ENCODE results near the gene ASMTL.
A peak's percentile ranks its signal among the peaks of the same experiment; 100 is the strongest.
"Not testable (repeated sequence)": the region's sequence is repeated elsewhere in the genome, so short reads cannot be mapped to it uniquely, and the experiment has no call there.

Gene ASMTL

DNA sequence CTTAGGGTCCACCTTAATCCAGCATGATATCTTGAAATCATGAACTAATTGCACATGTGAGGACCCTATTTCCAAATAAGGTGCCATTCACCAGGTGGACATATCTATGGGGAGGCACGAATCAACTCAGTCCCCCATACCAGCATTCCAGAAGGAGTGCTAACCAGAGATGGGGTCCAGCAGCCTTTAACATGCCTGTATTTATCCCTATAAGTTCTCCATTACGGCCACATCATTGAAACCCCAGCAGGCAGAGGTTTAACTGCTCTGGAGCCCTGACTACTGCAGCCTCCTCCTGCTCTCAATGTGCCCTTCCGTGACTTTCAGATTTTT, 3.2 kb upstream of the ASMTL start:
- Mint-ChIP-seq H3K4me1 (peaks cover 12 to 30% of the 10 kb centered on the region in 2 donors), H3K36me3 (peaks cover 0 to 2% of the 10 kb centered on the region in 2 donors), H3K27me3 (no peaks in the 10 kb centered on the region), H3K27ac (no peak overlapping the region), H3K4me3 (no peak overlapping the region), H3K9me3 (no peaks in the 10 kb centered on the region)
- DNase-seq (no peak), ATAC-seq (replicated peaks) (no peak)

DNA sequence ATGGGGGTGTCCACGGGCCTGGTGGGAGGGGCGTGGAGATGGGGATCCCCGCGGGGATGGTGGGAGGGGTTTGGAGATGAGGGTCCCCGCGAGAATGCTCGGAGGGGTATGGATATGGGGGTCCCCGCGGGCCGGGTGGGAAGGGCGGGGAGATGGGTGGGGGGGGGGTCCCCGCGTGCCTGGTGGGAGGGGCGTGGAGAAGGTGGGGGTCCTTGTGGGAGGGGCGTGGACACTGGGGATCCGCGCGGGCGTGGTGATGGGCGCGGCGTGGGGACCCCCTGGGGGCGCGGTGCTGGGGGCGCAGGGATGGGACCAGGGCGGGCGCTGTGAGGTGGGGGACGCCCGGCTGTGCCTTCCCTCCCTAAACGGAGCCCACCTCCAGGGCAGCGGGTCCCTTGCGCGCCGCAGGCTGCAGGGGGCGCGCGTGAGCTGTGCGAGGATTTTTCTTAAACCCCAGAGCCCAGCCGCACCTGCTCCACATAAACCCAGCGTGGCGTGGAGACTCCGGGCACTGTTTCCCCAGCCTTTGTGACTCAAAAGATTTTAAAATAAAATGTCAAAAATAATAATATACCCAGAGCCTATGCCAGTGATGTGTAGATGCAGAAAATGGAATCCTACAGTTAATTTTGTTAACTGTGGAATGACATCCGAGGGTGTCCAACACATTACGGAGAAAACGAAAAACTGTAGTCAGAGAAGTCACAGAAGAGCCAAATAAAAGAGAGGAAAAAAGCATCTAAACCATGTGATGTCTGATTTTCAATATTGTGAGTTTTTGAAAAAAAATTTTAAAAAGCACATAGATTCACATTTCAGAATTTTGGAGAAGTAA, 1.5 kb upstream of the ASMTL start:
- ATAC-seq (replicated peaks) (peak; percentile 51 to 62), DNase-seq (peak; percentile 90)
- Mint-ChIP-seq H3K4me3 (peak overlapping the region; percentile 63 to 66), H3K36me3 (peaks cover 11% of the 10 kb centered on the region in 2 donors), H3K9me3 (peaks cover 7 to 9% of the 10 kb centered on the region in 2 donors), H3K4me1 (peaks cover 24 to 46% of the 10 kb centered on the region in 2 donors), H3K27me3 (no peaks in the 10 kb centered on the region), H3K27ac (peak overlapping the region; percentile 33)

DNA sequence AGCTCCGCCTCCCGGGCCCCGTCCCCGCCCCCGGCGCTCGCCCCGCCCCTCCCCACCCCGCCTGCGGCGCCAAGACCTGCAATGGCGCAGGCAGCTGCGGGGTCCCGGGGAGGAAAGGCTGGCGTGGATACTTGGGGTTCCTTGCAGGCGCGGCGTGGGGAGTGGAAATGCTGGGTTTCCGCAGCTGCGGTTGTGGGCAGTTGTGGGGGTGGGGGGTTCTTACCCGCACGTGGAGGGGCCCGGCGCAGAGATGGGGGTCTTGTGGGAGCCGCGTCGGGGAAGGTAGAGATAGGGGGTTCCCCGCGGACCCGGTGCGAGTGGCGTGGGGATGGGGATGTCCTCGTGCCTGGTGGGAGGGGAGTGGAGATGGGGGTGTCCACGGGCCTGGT, 680 bp upstream of the ASMTL start:
- DNase-seq (no peak), ATAC-seq (replicated peaks) (peak; percentile 26 to 53)
- Mint-ChIP-seq H3K27me3 (no peaks in the 10 kb centered on the region), H3K27ac (peak overlapping the region; percentile 98), H3K36me3 (peaks cover 18 to 19% of the 10 kb centered on the region in 2 donors), H3K9me3 (peaks cover 15 to 17% of the 10 kb centered on the region in 2 donors), H3K4me3 (peak overlapping the region; percentile 87 to 89), H3K4me1 (peaks cover 31 to 53% of the 10 kb centered on the region in 2 donors)

DNA sequence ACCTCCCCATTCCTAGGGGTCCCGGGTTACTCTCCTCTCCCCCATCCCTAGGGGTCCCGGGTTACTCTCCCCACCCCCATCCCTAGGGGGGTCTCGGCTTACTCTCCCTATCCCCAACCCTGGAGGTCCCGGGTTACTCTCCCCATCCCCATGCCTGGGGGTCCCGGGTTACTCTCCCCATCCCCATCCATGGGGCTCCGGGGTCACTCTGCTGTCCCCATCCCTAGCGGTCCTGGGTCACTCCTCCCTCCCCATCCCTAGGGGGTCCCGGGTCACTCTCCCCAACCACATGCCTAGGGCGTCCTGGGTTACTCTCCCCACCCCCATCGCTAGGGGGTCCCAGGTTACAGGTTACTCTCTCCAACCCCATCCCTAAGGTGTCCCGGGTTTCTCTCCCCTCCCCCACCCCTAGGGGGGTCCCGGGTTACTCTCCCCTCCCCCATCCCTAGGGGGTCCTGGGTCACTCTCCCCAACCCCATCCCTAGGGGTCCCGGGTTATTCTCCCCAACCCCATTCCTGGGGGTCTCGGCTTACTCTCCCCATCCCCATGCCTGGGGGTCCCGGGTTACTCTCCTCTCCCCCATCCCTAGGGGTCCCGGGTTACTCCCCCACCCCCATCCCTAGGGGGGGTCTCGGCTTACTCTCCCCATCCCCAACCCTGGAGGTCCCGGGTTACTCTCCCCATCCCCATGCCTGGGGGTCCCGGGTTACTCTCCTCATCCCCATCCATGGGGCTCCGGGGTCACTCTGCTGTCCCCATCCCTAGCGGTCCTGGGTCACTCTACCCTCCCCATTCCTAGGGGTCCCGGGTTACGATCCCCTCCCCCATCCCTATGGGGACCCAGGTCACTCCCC, 821 bp downstream of the ASMTL start:
- ATAC-seq (replicated peaks), result no peak
- Mint-ChIP-seq H3K9me3 (peaks cover 21 to 32% of the 10 kb centered on the region in 2 donors), H3K4me1 (peaks cover 46 to 68% of the 10 kb centered on the region in 2 donors), H3K4me3 (peak overlapping the region; percentile 73 to 89), H3K36me3 (peaks cover 32 to 34% of the 10 kb centered on the region in 2 donors), H3K27ac (peak overlapping the region; percentile 97), H3K27me3 (no peaks in the 10 kb centered on the region)
- peak; percentile 39 for DNase-seq

DNA sequence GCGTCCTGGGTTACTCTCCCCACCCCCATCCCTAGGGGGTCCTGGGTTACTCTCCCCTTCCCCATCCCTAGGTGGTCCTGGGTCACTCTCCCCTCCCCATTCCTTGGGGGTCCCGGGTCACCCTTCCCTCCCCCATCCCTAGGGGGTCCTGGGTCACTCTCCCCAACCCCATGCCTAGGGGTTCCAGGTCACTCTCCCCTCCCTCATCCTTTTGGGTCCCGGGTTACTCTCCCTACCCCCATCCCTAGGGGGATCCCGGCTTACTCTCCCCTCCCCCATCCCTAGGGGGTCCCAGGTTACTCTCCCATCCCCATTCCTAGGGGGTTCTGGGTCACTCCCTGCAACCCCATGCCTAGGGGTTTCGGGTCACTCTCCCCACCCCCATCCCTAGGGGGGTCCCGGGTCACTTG, 1.5 kb downstream of the ASMTL start:
- Mint-ChIP-seq H3K4me1 (peaks cover 49 to 75% of the 10 kb centered on the region in 2 donors), H3K9me3 (peaks cover 21 to 32% of the 10 kb centered on the region in 2 donors), H3K36me3 (peaks cover 36 to 38% of the 10 kb centered on the region in 2 donors), H3K27ac (peak overlapping the region; percentile 83), H3K4me3 (peak overlapping the region; percentile 73 to 89), H3K27me3 (no peaks in the 10 kb centered on the region)
- no peak for ATAC-seq (replicated peaks)
- no peak for DNase-seq

DNA sequence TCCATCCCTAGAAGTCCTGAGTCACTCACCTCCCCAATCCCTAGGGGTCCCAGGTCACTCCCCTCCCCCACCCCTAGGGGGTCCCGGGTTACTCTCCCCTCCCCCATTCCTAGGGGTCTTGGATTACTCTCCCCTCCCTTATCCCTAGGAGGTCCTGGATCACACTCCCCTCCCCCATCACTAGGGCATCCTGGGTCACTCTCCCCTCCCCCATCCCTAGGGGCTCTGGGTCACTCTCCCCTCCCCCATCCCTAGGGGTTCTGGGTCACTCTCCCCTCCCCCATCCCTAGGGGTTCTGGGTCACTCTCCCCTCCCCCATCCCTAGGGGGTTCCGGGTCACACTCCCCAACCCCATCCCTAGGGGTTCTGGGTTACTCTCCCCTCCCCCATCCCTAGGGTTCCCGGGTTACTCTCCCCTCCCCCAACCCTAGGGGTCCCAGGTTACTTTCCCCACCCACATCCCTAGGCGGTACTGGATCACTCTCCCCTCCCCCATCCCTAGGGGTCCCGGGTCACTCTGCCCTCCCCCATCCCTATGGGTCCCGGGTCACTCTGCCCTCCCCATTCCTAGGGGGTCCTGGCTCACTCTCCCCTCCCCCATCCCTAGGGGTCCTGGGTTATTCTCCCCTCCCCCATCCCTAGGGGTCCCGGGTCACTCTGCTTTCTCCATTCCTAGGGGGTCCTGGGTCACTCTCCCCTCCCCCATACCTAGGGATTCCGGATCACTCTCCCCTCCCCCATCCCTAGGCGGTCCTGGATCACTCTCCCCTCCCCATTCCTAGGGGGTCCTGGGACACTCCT, 2.1 kb downstream of the ASMTL start:
- no peaks in the 10 kb centered on the region for H3K27me3 Mint-ChIP-seq
- peak overlapping the region; percentile 73 to 89 for H3K4me3 Mint-ChIP-seq
- peaks cover 39 to 43% of the 10 kb centered on the region in 2 donors for H3K36me3 Mint-ChIP-seq
- H3K4me1 Mint-ChIP-seq, result peaks cover 49 to 77% of the 10 kb centered on the region in 2 donors
- H3K9me3 Mint-ChIP-seq, result peaks cover 21 to 32% of the 10 kb centered on the region in 2 donors
- H3K27ac Mint-ChIP-seq, result peak overlapping the region; percentile 92
- ATAC-seq (replicated peaks), result no peak
- no peak for DNase-seq

DNA sequence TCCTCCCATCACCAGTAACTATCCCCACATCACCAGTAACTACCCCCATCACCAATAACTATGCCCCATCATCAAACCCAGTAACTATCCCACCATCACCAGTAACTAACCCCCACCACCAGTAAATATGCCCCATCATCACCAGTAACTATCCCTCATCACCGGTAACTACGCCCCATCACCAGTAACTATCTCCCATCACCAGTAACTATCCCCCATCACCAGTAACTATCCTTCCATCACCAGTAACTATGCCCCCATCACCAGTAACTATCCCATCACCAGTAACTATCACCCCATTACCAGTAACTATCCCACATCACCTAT, 2.9 kb downstream of the ASMTL start:
- peaks cover 44 to 50% of the 10 kb centered on the region in 2 donors for H3K36me3 Mint-ChIP-seq
- H3K9me3 Mint-ChIP-seq, result peaks cover 23 to 34% of the 10 kb centered on the region in 2 donors
- H3K27ac Mint-ChIP-seq, result peak overlapping the region; percentile 92

DNA sequence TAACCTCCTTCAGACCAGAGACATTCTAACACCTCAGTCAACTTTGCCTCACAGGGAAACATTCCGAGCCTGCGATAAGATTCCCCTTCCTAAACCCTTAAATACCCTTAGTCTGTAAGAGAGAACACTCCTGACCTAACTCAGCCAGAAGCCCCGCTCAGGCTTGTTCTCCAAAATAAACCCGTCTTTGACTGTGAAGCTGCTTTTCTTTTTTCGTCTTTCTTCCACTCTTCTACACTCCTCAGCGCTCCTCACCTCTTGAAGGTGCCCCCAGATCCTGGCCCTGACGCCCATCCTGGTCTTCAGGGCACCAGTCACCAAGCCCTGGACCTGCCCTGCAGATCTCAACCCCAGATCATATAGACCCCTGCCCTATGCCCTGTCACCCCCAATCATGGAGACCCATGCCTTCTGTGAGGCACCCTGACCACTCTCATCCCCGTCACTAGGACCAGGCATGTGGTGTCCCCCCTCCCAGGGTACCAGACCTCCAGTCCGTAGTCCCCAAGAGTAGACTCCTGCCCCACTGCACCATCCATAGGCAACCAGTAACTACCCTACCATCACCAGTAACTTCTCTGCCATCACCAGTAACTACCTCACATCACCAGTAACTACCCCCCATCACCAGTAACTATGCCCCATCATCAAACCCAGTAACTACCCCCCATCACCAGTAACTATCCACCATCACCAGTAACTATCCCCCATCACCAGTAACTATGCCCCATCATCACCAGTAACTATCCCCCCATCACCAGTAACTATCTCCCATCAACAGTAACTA, 3.5 kb downstream of the ASMTL start:
- Mint-ChIP-seq H3K4me1 (peaks cover 51 to 75% of the 10 kb centered on the region in 2 donors), H3K9me3 (peaks cover 27 to 39% of the 10 kb centered on the region in 2 donors), H3K4me3 (peak overlapping the region; percentile 52 to 70), H3K27me3 (no peaks in the 10 kb centered on the region), H3K27ac (peak overlapping the region; percentile 92), H3K36me3 (peaks cover 49 to 55% of the 10 kb centered on the region in 2 donors)
- DNase-seq, result no peak
- ATAC-seq (replicated peaks), result no peak

More for the DNA sequence above, 2.9 kb downstream of the ASMTL start:
- Mint-ChIP-seq H3K4me3 (peak overlapping the region in 1 of 2 donors; percentile 30), H3K4me1 (peaks cover 50 to 75% of the 10 kb centered on the region in 2 donors), H3K27me3 (no peaks in the 10 kb centered on the region)
- ATAC-seq (replicated peaks) (no peak), DNase-seq (no peak)

DNA sequence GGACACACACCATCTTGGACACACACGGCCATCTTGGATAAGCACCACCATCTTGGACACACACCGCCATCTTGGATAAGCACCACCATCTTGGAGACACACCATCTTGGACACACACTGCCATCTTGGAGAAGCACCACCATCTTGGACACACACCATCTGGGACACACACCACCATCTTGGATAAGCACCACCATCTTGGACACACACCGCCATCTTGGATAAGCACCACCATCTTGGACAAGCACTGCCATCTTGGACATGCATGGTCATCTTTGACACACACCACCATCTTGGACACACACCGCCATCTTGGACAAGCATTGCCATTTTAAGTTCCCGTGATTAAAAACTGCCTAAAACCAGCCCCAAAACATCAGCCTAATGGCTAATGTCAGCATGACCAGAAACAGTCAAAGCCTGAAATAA, 4.1 kb downstream of the ASMTL start:
- not testable (repeated sequence) for ATAC-seq (replicated peaks); DNase-seq; H3K27me3 Mint-ChIP-seq
- Mint-ChIP-seq H3K4me3 (peak overlapping the region; percentile 35 to 70), H3K4me1 (peaks cover 51 to 76% of the 10 kb centered on the region in 2 donors), H3K36me3 (peaks cover 56 to 62% of the 10 kb centered on the region in 2 donors), H3K27ac (peak overlapping the region; percentile 92), H3K9me3 (peaks cover 32 to 44% of the 10 kb centered on the region in 2 donors)

DNA sequence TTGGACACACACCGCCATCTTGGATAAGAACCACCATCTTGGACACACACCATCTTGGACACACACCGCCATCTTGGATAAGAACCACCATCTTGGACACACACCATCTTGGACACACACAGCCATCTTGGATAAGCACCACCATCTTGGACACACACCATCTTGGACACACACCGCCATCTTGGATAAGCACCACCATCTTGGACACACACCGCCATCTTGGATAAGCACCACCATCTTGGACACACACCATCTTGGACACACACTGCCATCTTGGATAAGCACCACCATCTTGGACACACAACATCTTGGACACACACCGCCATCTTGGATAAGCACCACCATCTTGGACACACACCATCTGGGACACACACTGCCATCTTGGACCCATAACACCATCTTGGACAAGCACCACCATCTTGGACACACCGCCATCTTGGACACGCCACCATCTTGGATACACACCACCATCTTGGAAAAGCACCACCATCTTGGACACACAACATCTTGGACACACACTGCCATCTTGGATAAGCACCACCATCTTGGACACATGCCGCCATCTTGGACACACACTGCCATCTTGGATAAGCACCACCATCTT, 4.6 kb downstream of the ASMTL start:
- Mint-ChIP-seq H3K4me1 (peaks cover 51 to 76% of the 10 kb centered on the region in 2 donors), H3K36me3 (peaks cover 59 to 67% of the 10 kb centered on the region in 2 donors), H3K9me3 (peaks cover 33 to 46% of the 10 kb centered on the region in 2 donors), H3K4me3 (peak overlapping the region; percentile 35 to 70), H3K27ac (peak overlapping the region; percentile 92)
- not testable (repeated sequence) for H3K27me3 Mint-ChIP-seq; ATAC-seq (replicated peaks); DNase-seq

DNA sequence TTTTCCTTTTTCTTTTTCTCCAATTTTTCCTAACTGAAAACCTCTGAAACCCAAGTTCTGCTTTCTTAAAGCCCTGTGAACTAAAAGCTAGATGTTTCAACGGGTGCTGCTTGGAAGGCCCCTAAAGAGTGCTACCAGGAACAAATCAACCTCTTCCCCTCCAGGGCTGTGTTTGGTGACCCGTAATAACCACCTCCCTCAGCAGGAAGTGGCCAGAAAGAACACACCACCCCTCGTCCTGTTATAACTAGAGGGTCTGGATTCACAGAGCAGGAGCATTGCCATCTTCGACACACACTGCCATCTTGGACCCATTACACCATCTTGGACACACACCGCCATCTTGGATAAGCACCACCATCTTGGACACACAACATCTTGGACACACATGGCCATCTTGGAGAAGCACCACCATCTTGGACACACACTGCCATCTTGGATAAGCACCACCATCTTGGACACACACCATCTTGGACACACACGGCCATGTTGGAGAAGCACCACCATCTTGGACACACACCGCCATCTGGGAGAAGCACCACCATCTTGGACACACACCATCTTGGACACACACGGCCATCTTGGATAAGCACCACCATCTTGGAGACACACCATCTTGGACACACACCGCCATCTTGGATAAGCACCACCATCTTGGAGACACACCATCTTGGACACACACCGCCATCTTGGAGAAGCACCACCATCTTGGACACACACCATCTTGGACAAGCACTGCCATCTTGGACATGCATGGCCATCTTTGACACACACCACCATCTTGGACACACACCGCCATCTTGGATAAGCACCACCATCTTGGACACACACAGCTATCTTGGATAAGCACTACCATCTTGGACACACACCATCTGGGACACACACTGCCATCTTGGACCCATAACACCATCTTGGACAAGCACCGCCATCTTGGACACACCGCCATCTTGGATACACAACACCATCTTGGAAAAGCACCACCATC, 5.4 kb downstream of the ASMTL start:
- DNase-seq, result peak; percentile 68
- peak; percentile 98 to 99 for ATAC-seq (replicated peaks)
- H3K4me1 Mint-ChIP-seq, result peaks cover 51 to 73% of the 10 kb centered on the region in 2 donors
- peak overlapping the region; percentile 77 for H3K27ac Mint-ChIP-seq
- H3K36me3 Mint-ChIP-seq, result peaks cover 67 to 75% of the 10 kb centered on the region in 2 donors
- H3K4me3 Mint-ChIP-seq, result peak overlapping the region; percentile 25 to 41
- peaks cover 35 to 46% of the 10 kb centered on the region in 2 donors for H3K9me3 Mint-ChIP-seq
- not testable (repeated sequence) for H3K27me3 Mint-ChIP-seq
